Astrocyte of the cerebellum (primary cell): ENCODE measurements around the gene NF2.

Experiments
- DNase-seq: peaks from one replicate; pipeline ENCODE4 v3.0.0-alpha.2; 2011; ENCODE audit warnings: low read depth
- H3K4me3 ChIP-seq: 2 replicates; pipeline ENCODE4 v1.5.1; 2011; ENCODE audit warnings: mild to moderate bottlenecking, low read depth, low read length, moderate library complexity
- in situ Hi-C: cut with HindIII; loops from 2 replicates; pipeline ENCODE4 v1.10.0; 2017; ENCODE audit warnings: low sequenced_read_pairs
- TF ChIP-seq, protein P1 (sequence below): IDR thresholded peaks from 2 replicates; pipeline ENCODE4 v1.5.1; 2012; ENCODE audit warnings: low read length, low read depth, moderate library complexity, mild to moderate bottlenecking; ENCODE audit errors: missing control alignments

NF2 gene

DNA sequence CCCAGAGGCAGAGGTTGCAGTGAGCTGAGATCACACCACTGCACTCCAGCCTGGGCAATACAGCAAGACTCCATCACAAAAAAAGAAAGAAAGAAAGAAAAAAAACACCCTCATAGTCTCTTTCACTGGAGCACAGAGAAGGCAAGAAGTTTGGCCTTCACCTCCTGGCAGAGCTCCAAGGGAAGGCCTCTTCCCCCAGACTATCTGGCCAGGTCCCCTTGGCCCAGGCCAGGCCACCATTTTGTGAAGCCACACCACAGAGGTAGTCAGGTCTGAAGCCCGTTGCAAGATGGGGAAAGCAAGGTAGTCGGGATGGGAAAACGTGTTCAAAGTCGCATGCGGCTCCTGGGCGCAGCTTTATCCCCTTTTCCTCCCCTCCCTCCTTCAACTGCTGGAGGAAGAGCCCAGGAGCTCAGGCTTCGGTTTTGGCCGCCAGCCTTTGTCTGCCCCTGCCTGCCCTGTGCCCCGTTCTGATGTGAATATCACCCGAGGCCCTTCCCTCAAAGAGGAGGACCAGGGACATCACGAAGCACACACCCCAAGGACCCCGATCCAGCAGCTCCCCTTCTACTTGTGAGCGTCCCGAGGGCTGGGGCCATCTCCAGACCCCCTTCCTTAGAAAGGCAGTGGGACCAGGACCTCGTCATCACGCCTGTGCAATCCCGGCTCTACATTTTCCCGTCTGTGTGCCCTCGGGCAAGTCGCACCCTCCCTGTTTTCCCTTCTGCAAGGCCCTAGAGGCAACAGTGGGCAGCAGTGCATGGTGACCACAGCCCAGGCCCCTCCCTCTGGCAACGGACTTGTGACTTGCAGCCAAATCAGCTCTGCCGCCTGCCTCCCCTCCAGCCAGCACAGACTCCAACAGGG lies 134.1 kb downstream of the NF2 start:
- no peak overlapping the region for H3K4me3 ChIP-seq
- no peak for DNase-seq
- TF ChIP-seq, protein P1, sequence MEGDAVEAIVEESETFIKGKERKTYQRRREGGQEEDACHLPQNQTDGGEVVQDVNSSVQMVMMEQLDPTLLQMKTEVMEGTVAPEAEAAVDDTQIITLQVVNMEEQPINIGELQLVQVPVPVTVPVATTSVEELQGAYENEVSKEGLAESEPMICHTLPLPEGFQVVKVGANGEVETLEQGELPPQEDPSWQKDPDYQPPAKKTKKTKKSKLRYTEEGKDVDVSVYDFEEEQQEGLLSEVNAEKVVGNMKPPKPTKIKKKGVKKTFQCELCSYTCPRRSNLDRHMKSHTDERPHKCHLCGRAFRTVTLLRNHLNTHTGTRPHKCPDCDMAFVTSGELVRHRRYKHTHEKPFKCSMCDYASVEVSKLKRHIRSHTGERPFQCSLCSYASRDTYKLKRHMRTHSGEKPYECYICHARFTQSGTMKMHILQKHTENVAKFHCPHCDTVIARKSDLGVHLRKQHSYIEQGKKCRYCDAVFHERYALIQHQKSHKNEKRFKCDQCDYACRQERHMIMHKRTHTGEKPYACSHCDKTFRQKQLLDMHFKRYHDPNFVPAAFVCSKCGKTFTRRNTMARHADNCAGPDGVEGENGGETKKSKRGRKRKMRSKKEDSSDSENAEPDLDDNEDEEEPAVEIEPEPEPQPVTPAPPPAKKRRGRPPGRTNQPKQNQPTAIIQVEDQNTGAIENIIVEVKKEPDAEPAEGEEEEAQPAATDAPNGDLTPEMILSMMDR: no peak
- in situ Hi-C loops: no loop called here

DNA sequence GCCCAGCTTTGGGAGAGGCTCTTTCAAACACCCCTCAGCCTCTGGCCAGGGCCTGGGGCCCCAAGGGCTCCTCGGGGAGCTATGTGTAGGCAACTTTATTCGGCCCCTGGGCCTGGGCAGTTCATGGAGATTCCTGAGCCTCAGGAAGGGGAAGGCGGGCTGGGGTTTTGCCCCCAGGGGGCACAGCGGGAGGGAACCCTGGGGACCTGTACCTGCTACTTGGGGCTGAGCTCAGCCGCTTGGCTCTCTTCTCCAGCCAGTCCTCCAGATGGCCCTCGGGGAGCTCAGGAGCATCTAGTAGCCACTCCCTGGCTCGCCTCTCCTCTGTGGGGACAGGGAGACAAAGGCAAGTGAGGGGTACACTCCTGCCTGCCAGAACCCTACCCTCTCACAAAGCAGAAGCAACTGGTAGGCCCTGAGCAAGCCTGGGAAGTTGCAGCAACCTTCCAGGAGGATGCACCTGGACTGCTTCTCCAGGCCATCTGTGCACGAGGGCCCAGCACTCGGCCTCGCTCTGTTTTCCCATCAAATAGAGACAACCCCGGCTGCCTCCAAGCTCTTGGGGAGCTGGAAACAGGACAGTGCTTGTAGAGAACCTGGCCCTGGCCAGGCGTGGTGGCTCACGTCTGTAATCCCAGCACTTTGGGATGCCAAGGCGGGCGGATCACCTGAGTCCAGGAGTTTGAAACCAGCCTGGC lies 134.8 kb downstream of the NF2 start:
- TF ChIP-seq, protein P1: no peak
- no peak for DNase-seq
- no peak overlapping the region for H3K4me3 ChIP-seq
- in situ Hi-C loops: no loop called here

DNA sequence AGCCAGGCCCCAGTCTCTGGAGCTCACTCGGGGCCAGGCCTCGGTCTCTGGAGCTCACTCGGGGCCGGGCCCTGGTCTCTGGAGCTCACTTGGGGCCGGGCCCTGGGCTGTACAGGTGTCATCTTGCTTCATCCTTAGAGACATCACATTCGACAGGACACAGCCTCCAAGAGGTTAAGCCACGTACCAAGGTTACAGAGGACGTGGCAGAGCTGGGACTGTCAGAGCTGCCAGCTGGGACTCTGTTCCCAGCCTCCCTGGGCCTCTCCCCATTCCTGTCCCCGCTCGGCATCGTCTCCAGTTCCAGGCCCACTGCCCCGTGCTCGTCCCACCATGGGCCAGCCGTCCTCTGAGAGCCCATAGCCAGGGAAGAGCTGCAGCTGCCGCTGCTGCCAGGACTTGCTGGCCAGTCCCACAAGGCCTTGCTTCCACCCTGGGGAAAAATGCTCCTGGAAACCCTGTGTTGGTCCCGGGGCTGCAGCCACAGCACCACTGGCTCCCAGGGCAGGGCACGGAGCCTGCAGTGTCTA lies 136.0 kb downstream of the NF2 start:
- in situ Hi-C loops: no loop called here
- TF ChIP-seq, protein P1: no peak
- no peak for DNase-seq

DNA sequence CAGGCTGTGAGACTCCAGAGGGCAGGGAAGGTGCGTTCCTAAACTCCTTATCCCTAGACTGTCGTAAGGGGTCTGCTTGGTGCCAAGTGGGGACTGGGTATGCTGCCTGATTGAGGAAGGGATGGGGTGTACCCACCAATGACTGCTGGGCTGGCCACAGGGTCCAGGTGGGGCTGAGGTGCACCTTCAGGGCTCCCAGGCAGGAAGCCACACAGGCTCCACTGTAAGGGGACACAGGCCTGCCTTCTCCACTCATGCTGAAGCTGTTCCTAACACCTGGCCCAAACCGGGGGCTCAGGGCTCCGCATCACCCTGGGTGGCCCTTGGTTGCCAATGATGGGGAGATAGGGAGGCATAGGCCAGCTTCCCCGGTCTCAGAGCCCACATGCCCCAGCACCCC lies 136.8 kb downstream of the NF2 start:
- no peak for DNase-seq
- H3K4me3 ChIP-seq: no peak overlapping the region
- TF ChIP-seq, protein P1: no peak
- in situ Hi-C loops: no loop called here

More for the DNA sequence above, 136.0 kb downstream of the NF2 start:
- no peak overlapping the region for H3K4me3 ChIP-seq

DNA sequence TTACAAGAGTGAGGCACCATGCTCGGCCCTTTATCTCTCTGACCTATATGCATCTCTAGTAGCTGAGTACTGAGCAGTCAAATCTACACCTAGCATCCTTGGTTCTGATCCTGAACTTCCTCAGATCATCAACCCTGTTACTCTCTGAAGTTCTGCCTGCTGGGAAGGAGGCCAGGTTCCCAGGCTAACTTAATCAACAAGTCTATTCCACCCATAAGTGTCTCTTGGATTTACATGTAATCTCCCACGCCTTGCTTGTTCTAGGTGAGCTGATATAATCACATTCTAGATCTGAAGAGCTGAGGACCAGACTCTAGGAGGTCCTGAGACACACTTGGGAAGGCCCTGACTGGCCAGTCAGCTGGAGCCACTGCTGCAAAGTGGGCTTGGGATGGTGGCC lies 138.5 kb downstream of the NF2 start:
- in situ Hi-C loops: no loop called here
- TF ChIP-seq, protein P1: no peak
- DNase-seq: no peak
- no peak overlapping the region for H3K4me3 ChIP-seq

DNA sequence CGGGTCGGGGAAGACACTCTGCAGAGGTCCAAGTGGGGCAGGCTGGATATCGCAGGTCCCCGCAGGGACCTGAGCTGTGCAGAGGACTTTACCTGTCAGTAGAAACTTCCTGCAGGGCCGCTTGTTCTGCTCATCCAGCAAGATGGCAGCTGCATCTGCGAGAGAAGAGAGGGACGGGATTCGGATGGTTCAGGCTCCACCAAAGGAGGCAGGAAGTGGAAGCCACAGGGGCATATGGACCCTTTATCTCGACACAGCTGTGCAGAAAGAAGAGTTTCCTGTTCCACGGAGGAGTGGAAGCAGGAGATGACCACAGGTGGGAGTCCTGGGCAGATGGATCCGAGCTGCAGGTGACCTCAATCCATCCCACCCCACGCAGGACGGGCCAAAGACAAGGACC lies 138.9 kb downstream of the NF2 start:
- in situ Hi-C loops: no loop called here
- DNase-seq: no peak
- H3K4me3 ChIP-seq: no peak overlapping the region
- TF ChIP-seq, protein P1: no peak
